NCI-H2171 (cell line): Measurements from ENCODE around the gene RFWD3.

Source experiments
- DNase-seq: peaks from one replicate; lab custom pipeline; 2025; lab: John Stamatoyannopoulos, UW

Gene RFWD3

DNA sequence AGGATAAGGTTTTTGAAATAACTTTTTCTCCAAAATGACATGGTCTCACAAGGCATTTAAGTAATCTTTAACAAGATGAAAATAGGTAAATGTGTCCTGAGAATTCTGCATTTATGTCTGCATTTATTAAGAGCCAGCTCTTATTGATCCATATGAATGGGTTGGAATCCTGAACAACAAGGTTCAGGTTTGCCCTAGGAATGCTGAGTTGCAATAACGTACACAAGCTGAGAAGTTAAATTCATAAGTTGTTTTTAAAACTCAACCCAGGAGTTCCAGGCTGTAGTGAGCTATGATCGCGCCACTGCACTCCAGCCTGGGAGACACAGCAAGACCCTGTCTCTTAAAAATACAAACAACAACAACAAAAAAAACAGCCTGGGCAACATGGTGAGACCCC lies 87.8 kb downstream of the RFWD3 start:
- DNase-seq: no peak

DNA sequence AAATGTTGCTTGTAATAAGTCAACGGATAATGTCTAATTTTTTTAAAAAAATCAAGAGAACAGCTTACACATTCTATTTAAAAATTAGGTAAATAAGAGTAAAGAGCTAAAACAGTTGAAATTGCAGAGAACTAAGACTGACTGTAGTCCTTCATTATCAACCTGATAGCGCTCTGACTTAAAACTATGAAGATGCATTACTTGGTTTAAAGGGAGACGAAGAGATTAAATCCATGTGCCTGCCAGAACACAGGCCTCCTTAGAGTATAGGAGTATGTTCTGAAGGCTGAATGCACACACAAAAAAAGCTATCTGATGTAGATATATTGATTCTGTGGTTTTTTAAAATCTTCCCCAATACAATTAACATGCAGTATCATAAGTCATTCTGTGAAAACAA lies 88.2 kb downstream of the RFWD3 start:
- DNase-seq: no peak

- DNase-seq: no peak
Measured at GRCh38 chr16:74577882-74578366, 88.8 kb downstream of the RFWD3 start.

DNA sequence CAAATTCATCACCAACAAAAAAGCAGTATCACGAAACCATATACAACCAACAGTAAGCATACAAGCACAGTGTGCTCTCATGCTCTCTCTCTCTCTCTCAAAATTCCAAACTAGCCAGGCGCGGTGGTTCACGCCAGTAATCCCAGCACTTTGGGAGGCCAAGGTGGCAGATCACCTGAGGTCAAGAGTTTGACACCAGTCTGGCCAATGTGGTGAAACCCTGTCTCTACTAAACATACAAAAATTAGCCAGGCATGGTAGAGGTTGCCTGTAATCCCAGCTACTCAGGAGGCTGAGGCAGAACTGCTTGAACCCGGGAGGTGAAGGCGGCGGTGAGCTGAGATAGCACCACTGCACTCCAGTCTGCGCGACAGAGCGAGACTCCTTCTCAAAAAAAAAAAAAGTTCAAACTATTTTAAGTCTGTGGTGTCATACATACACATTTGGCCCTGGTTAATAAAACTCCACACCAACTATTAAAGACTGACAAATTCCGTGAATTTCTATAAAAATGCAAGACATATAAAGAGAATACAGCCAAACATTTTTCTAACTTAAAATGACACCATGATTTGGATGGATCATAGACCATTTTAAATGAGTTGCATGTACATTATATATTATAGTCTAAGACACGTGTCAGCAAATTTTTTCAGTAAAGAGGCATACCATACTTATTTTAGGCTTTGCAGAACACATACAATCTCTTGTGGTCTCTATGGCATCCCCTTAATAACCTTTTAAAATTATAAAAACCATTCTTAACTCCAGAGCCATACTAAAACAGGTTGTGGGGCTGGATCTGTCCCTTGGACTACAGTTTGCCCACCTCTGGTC lies 90.7 kb downstream of the RFWD3 start:
- DNase-seq: no peak

DNA sequence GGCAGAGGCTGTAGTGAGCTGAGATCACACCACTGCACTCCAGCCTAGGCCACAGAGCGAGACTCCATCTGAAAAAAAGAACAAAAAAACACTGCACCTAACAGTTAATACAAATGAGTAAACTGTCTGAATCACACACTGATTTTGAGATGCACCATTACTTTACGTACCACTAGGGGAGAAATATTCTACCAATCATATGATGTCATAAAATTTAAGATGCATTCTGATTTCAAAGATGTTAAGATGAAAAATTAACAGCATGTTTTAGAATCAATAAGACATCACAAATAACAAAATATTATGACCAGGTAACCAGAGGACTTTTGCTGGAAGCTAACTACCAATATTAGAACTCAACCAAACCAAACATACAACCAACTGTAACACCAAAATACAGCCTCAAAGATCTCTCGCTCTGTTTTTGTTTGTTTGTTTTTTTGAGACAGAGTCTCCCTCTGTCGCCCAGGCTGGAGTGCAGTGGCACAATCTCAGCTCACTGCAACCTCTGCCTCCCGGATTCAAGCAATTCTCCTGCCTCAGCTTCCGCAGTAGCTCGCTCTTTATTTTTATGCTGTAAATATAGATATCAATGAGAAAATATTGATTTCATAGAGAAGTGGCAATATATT lies 91.4 kb downstream of the RFWD3 start:
- no peak for DNase-seq

- no peak for DNase-seq
Measured at GRCh38 chr16:74574146-74574545, 92.5 kb downstream of the RFWD3 start.

- peak; percentile 44 for DNase-seq
Measured at GRCh38 chr16:74573622-74574021, 93.1 kb downstream of the RFWD3 start.
